ENCODE measurements around the gene CABP5. TPM values are rescaled to one million over a fixed set of nuclear protein-coding genes. Genes with fewer than 3 reads are reported as not detected.

Gene CABP5
- total RNA-seq, 4 donors from 2014 or later, result not detected

DNA sequence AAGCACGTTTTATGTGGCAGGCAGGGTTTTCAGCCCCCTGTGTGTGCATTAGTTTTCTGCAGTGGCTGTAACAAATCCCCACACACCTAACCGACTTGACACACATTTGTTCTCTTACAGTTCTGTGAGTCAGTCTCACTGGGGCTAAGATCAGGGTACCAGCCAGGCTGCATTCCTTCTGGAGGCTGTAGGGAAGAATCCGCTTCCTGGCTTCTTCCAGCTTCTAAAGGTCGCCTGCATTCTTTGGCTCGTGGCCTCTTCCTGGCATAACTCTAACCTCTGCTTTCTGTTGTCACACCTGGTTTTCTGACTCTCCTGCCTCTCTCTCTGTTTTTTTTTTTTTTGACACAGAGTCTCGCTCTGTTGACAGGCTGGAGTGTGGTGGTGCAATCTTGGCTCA, 43.0 kb downstream of the CABP5 start:
- no peak for DNase-seq (ENCODE audit: low spot score)
- no peak for TF ChIP-seq CTCF (IDR thresholded peaks at IDR 0.05)
- no peak for ATAC-seq (ENCODE audit: low FRiP score)

DNA sequence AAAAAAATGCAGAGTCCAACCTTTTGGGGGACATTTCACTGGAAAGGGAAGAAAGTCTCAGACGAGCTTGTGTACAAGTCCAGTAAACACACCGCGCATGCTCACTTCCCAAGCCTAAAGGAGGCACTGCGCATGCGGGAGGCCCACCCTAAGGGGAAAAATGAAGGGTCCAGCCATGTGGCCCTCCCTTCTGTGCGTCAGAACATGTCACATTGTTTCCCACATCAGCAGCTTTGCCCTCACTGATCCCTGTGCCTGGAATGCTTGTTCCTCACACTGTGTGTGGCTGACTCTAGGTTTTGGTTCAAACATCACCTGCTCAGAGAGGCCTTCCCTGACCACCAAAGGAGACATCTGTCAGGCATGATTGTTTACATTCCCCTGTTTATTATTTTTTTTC, 45.1 kb downstream of the CABP5 start:
- no peak for ATAC-seq (ENCODE audit: low FRiP score)
- no peak for TF ChIP-seq CTCF (IDR thresholded peaks at IDR 0.05)
- no peak for DNase-seq (ENCODE audit: low spot score)

DNA sequence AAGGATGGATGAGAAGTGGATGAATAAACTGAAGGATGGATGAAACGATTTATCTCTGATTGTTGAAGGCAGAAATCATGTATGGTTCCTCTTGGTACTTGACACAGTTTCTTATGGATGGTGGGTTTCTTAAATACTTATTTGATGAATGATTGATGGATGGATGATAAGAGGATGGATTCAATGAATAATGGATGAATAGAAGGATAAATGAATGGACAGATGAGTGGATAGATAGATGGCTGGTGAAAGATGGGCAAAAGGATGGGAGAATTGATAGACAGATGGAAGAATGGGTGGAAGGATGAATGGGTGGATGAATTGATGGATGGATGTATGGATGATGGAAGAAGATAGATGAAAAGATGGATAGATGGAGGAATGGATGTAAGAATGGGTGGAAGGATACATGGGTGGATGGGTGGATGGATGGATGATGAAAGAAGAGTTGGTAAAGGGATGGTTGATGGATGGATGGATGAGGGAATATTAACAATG, 47.6 kb downstream of the CABP5 start:
- DNase-seq (ENCODE audit: low spot score) (no peak), ATAC-seq (ENCODE audit: low FRiP score) (no peak)
- TF ChIP-seq CTCF (IDR thresholded peaks at IDR 0.05), result no peak

GRCh38 chr19:47994209-47994802, 49.6 kb downstream of the CABP5 start, which contains the start of gene ELSPBP1:
TSS of gene ELSPBP1 (plus strand) at chr19:47994632. CDS start at chr19:48008668, 14,036 bp downstream.
- no peak for TF ChIP-seq CTCF (IDR thresholded peaks at IDR 0.05)
- ATAC-seq (ENCODE audit: low FRiP score) (no peak), DNase-seq (ENCODE audit: low spot score) (no peak)

DNA sequence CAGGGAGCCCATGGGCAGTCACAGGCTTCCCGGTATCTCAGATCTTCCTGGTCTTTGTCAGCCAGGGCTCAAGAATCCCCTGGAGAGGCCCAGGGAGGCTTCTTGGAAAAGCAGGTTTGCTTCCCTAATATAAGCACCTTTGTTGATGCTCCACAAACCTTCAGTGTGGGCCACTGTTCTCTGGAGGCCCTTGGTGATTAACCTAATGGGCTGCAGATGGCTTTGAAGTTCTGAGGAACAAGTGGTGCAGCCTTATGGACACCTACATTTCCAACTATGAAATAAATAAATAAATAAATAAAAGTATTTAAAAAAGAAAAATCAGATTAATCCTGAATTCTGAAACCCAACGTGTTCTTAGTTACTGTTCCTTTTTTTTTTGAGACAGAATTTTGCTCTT, 51.8 kb downstream of the CABP5 start, which contains the start of gene BSPH1:
TSS of gene BSPH1 (minus strand) at position 101 of the 400 bp plus-strand sequence. CDS start at position 12, 89 bp downstream.
- no peak for TF ChIP-seq CTCF (IDR thresholded peaks at IDR 0.05)
- DNase-seq (ENCODE audit: low spot score), result no peak
- ATAC-seq (ENCODE audit: low FRiP score), result no peak

GRCh38 chr19:47991191-47991808, 52.6 kb downstream of the CABP5 start:
- DNase-seq (ENCODE audit: low spot score) (no peak), ATAC-seq (ENCODE audit: low FRiP score) (no peak)
- no peak for TF ChIP-seq CTCF (IDR thresholded peaks at IDR 0.05)

Other genes with a start within 250 kb of the CABP5 start
- not detected for gene TPRX1, start 239.5 kb downstream of the CABP5 start, total RNA-seq
- gene CRX, start 222.1 kb downstream of the CABP5 start, total RNA-seq, result not detected
- gene TPRX2, start 184.8 kb downstream of the CABP5 start, total RNA-seq, result not detected
- not detected for gene SULT2A1, start 157.8 kb downstream of the CABP5 start, total RNA-seq
- gene BSPH1, start 51.9 kb downstream of the CABP5 start, total RNA-seq, result not detected
- not detected for gene ELSPBP1, start 49.4 kb downstream of the CABP5 start, total RNA-seq
- 1 to 10 TPM; 1.7 to 5.7 (median 3.9) TPM for gene PLA2G4C, start 66.7 kb upstream of the CABP5 start, total RNA-seq
- 10 to 100 TPM in 1 of 4 donors, 1 to 10 TPM in 3; 6.1 to 10.9 (median 7.3) TPM for gene LIG1, start 126.3 kb upstream of the CABP5 start, total RNA-seq
- 1 to 10 TPM; 1.5 to 3.3 (median 2.0) TPM for gene ZSWIM9, start 126.6 kb upstream of the CABP5 start, total RNA-seq
- 100 to 1,000 TPM in 1 of 4 donors, 10 to 100 TPM in 3; 28.3 to 144 (median 46.6) TPM for gene CARD8, start 211.8 kb upstream of the CABP5 start, total RNA-seq
- under 1 TPM in 1 of 4 donors, not detected in 3; 0.47 TPM for gene ZNF114, start 226.0 kb upstream of the CABP5 start, total RNA-seq